Activated CD4-positive, alpha-beta T cell treated with anti-CD3 and anti-CD28 coated beads, Interleukin-2, Interleukin-4, amounts not matched to agents 100 ng/mL and 50 ng/mL, durations not matched to agents 16 hours and 8 hours (primary cell): ENCODE data around the gene PIGZ.

Source experiments
- DNase-seq: peaks from one replicate; pipeline ENCODE4 v3.0.0-alpha.2; 2020; ENCODE audit warnings: low spot score

PIGZ gene

GRCh38 chr3:196903740-196904139 lies 64.9 kb downstream of the PIGZ start:
- no peak for DNase-seq

- no peak for DNase-seq
Observed at GRCh38 chr3:196902296-196902695, 66.3 kb downstream of the PIGZ start.

- no peak for DNase-seq
Observed at GRCh38 chr3:196901768-196902167, 66.9 kb downstream of the PIGZ start.
